Measurements from ENCODE around the gene TBX1.

TBX1 gene

DNA sequence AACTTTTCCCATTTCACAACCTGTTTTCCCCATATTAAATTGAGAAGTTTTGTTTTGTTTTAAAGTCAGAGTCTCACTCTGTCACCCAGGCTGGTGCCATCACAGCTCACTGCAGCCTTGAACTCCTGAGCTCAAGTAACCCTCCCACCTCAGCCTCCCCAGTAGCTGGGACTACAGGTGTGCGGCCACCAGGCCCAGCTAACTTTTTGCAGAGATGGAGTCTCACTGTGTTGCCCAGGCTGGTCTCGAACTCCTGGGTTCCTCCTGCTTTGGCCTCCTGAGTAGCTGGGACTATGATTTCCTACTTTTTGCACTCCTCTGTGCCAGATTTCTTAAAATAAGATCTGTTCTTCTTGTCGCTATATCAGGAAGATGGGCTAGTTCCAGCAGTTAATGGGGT lies 49.2 kb downstream of the TBX1 start:
- DNase-seq: no peak

DNA sequence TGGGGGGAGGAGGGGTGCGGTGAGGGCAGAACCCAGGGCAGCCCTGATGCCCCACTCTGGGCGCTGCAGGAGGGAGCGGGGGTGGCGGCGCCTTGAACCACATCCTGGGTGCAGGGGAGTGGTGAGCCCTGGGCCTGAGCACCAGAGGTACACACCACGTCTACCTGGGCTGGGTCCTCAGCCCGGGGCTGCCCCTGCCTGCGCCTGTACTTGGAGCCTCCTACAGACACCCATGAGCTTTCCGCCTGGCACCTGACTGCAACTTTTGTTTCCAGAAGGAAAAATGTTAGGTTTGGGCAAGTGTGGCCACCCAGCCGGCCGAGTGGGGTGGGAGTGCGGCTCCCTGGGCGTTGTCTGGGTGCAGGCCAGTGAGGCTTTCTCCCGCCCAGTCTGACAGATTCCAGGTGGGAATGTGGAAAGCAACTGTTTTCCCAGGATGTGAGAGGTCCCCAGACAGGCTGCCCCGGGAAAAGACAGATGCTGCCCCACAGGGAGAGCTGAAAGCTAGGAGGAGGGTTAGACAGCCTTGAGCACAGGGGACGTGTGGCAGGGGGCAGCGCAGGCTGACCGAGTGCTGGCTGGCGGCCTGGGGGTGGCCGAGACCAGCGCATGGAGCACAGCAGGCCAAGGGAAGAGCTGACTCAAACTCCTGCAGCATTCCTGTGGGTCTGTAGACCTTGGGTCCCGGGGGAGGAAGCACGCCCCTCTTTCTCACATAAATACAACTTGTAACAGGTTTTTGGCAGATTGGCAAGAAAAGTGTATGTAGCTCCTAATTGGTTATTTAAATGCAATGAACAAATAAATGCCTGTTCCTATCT lies 50.0 kb downstream of the TBX1 start:
- DNase-seq: no peak

DNA sequence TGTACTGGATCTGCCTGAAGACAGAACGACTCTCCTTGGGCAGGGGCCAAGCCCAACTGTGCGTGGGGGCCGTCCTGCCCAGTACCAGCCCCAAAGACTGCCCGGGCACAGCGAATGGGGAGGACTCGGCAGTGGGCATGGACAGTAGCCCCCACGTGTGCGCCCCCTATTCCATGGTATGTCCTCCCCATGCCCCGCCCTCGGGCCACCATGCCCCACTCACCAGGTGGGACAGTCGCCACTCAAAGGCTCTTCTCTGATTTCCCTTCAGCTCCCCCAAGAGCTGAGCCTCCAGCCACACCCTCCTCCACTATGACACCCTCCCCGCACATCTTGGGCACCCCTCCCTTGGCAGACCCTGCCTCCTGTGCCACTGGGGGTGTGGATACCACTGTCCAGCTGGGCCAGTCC lies 50.6 kb downstream of the TBX1 start:
- no peak for DNase-seq

DNA sequence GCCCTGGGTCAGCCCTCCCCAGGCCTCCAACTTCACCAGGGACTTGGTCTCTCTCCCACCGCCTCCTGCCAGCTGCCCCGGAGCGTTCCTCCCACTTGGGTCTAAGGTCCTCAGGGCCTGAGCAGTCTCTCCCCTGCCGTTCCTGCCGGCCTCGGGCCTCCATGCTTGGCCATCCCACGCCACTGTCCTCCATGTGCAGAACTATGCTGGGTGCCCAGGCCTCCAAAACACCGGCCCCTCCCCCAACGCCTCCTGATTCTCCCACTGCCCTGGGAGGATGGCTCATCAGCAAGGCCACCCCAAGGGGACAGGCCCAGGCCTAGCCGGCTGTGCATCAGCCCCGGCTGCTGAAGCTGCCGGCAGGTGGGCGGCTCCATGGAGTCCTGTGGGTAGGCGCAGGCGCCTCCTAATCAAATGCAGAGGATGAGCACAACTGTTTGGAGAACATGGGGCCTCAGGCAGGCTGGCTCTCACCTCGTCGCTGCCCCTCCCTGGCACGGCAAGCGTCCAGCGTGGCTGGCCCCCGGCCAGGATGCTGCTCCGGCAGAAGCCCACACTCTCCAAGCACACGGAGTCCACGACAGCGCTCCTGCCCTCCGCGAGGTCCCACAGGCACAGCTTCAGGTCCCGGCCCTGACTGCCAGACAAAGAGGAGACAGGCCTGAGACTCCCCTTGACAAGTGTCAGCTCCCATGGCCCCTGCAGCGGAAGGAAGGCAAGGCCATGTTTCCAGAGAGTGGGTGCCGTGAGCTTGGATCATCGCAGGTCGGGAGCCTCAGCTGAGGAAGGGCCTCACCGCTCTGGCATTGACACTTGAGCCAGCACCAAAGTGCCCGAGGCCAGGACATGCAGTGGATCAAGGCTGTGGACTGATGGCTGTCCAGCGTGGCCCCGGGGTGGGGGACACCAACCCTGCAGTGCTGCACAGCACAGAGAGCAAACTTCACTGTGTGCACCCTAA lies 51.5 kb downstream of the TBX1 start:
- no peak for DNase-seq

DNA sequence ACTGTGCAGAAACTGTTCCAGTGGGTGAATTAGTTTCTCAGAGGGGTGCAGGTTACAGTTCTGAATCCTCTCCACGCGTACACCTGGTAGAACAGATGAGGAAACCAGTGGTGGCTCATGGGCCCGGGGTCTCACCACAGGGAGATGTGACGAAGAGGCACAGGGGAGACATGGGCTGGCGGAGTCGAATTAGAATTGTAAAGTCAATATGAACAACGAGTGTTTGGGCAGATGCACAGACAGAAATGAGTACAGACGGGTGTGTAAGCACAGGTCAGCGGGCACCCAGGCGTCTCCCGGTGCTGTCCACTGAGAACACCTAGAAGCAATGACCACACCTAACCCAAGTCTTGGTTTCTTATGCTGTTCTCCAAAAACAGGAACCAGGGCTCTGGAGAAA lies 52.3 kb downstream of the TBX1 start:
- DNase-seq: no peak

DNA sequence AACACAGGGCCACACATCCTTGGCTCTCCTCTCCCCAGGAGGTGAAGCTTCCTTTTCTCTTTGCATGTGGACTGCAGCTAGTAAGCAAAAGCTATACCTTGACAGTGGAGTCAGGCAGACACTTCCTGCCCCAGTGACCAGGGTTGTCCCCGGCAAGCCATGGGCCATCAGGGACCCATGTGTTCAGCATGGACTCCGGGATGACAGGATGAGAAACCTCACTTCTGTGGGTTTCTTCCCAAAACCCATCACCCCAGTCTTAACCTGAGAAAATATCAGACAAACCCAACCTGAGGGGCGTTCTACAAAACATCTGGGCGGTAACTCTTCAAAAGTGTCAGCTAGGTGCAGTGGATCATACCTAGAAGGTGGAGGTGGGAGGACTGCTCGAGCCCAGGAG lies 53.9 kb downstream of the TBX1 start:
- no peak for DNase-seq

DNA sequence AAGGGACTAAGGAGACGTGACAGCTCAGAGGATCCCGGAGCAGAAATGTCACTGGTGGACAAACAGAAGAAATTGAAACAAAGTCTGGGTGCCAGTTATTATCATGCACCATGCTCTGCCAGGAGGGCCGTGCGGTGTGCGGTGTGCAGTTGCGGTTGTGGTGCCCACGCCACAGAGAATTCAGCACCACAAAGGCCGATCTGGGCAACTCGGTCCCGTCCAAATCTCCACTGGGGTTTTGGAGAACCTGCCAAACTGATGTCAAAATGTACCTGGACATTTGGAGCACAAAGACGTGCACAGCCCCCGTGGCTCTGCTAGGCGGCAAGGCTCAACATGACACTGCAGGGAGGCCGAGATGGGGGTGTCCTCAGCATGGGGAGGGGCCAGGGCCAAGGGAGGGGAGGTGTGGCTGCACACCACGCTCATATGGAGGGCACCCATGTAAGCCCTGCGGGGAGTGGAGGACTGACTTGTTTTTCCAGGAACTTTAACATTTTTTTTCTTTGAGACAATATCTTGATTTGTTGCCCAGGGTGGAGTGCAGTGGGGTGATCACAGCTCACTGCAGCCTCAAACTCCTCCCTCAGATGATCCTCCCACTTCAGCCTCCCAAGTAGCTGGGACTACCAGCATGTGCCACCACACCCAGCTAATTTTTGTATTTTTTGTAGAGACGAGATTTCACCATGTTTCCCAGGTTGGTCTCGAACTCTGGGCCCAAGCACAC lies 54.7 kb downstream of the TBX1 start:
- DNase-seq: no peak

DNA sequence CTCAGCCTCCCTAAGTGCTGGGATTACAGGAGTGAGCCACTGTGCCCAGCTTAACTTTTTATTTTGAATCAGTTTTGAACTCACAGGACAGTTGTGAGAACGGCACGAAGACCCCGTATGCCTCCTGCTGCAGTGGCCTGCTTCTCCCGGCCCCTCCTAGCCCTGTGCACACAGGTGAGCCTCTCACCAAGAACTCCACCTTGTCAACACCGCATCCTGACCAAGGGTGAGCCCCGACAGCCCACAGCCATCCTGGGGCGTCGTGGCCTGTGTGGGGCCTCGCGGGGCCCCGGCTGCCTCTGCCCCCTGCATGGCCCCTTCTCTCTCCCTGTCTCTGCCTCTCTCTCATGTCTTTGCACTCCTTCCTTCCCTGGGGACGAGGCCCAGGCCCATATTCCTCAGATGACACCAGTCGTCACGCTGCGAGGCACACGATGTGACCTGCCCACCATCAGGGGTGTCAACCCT lies 55.3 kb downstream of the TBX1 start:
- DNase-seq: no peak

DNA sequence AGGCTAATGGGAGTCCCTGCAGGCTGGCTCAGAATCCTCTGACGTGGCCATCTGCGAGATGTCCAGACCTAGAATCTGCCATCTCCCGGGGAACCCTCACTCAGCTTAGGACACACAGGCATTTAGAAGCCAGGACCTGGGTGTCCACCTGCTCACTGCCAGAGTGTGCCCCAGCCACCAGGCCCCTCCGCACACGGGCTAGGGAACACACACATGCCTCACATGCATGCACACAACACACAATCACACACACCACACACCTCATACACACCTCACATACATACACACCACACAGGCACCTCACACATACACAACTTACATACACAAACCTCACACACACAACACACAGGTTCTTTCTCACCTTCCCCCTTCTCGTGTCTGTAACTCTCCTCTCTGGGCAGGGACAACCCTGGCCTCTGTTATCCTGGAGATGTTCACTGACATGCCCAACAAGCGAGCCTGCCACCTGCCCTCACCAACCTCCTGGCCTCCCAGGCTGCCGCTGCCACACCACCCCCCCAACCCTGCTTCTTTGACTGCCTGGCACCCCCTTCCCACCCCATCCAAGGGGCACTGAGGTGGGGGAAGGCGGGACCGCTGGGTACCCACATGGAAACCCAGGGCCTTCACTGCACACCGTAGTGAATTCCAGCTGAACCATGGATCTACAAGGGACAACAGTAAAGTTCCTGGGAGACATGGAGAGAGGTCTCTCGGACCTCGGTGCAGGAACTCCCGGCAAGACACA lies 56.0 kb downstream of the TBX1 start:
- DNase-seq: no peak

All from nucleus accumbens (tissue), 56 donors.